HL-60 (cell line): ENCODE data around the gene SLCO4A1.

Source experiments
- DNase-seq, 2 experiments: peaks; one replicate each; pipeline ENCODE4 v3.0.0-alpha.2; 2010 to 2020; ENCODE audit warnings: low read depth in 1 of 2, low spot score in 1 of 2
- H3K27ac ChIP-seq: fragments of 250-450 bp; sonication (Bioruptor Pico); replicated peaks from 2 replicates; pipeline ENCODE4 v1.5.1; 2020; ENCODE audit warnings: mild to moderate bottlenecking, moderate library complexity
- H3K27me3 ChIP-seq: fragments of 250-450 bp; sonication (Bioruptor Pico); 2 replicates; pipeline ENCODE4 v1.5.1; 2021; ENCODE audit warnings: mild to moderate bottlenecking, moderate library complexity; ENCODE audit not compliant: insufficient read depth, poor library complexity, severe bottlenecking
- H3K4me3 ChIP-seq: replicated peaks from 2 replicates; pipeline ENCODE4 v1.5.1; 2011; ENCODE audit warnings: mild to moderate bottlenecking, control low read depth, low read length; ENCODE audit not compliant: insufficient read depth
- GABPA ChIP-seq: IDR thresholded peaks from 2 replicates; pipeline ENCODE4 v1.6.1; 2012; ENCODE audit warnings: low read depth
- POLR2AphosphoS5 ChIP-seq: IDR thresholded peaks from 2 replicates; pipeline ENCODE4 v1.6.1; 2012; ENCODE audit warnings: low read depth
- SPI1 ChIP-seq: IDR thresholded peaks from 2 replicates; pipeline ENCODE4 v1.6.1; 2012; ENCODE audit warnings: low read depth, mild to moderate bottlenecking, borderline replicate concordance
- TF ChIP-seq, protein P1 (sequence below): IDR thresholded peaks from one replicate; pipeline ENCODE4 v1.5.1; 2011; ENCODE audit warnings: low read length, control low read depth, inconsistent platforms; ENCODE audit not compliant: insufficient read depth
- TF ChIP-seq, protein P2 (sequence below): IDR thresholded peaks from 2 replicates; pipeline ENCODE4 v1.6.1; 2012; ENCODE audit warnings: low read depth; ENCODE audit not compliant: insufficient replicate concordance

The SLCO4A1 gene

DNA sequence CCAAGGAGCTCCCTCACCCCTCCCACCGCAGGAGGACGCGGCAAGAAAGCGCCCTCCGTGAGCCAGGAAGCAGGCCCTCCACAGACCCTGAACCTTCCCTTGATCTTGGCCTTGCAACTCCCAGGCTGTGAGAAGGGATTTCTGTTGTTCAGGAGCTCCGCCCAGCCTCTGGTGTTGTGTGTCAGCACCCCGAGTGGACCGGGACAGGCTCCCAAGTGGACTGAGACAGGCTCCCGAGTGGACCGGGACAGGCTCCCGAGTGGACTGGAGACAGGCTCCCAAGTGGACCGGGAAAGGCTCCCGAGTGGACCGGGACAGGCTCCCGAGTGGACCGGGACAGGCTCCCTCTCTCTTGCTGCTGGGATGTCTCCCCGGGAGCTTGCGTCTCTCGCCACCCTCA is 57.0 kb downstream of the SLCO4A1 start:
- no peak overlapping the region for H3K27ac ChIP-seq
- TF ChIP-seq, protein P1, sequence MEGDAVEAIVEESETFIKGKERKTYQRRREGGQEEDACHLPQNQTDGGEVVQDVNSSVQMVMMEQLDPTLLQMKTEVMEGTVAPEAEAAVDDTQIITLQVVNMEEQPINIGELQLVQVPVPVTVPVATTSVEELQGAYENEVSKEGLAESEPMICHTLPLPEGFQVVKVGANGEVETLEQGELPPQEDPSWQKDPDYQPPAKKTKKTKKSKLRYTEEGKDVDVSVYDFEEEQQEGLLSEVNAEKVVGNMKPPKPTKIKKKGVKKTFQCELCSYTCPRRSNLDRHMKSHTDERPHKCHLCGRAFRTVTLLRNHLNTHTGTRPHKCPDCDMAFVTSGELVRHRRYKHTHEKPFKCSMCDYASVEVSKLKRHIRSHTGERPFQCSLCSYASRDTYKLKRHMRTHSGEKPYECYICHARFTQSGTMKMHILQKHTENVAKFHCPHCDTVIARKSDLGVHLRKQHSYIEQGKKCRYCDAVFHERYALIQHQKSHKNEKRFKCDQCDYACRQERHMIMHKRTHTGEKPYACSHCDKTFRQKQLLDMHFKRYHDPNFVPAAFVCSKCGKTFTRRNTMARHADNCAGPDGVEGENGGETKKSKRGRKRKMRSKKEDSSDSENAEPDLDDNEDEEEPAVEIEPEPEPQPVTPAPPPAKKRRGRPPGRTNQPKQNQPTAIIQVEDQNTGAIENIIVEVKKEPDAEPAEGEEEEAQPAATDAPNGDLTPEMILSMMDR = no peak

DNA sequence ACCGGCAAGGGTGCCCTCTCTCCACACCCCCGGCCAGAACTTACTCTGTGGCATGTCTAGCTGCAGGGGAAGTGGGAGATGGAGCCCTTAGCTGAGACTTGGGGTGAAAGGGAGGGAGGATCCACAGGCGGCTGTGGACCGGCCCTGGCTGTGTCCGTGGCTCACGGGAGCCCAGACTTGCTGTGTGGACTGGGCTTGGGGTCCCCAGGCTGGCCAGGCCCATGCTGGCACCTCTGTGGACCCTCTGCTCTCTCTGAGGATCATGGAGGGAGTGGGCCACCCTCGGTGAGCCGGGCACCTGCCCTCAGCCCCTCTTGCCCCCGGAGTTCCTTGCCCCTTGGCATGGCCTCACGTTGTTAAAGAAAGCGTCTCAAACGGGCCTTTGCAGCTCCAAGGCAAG is 57.4 kb downstream of the SLCO4A1 start:
- H3K27ac ChIP-seq = no peak overlapping the region
- TF ChIP-seq, protein P2, sequence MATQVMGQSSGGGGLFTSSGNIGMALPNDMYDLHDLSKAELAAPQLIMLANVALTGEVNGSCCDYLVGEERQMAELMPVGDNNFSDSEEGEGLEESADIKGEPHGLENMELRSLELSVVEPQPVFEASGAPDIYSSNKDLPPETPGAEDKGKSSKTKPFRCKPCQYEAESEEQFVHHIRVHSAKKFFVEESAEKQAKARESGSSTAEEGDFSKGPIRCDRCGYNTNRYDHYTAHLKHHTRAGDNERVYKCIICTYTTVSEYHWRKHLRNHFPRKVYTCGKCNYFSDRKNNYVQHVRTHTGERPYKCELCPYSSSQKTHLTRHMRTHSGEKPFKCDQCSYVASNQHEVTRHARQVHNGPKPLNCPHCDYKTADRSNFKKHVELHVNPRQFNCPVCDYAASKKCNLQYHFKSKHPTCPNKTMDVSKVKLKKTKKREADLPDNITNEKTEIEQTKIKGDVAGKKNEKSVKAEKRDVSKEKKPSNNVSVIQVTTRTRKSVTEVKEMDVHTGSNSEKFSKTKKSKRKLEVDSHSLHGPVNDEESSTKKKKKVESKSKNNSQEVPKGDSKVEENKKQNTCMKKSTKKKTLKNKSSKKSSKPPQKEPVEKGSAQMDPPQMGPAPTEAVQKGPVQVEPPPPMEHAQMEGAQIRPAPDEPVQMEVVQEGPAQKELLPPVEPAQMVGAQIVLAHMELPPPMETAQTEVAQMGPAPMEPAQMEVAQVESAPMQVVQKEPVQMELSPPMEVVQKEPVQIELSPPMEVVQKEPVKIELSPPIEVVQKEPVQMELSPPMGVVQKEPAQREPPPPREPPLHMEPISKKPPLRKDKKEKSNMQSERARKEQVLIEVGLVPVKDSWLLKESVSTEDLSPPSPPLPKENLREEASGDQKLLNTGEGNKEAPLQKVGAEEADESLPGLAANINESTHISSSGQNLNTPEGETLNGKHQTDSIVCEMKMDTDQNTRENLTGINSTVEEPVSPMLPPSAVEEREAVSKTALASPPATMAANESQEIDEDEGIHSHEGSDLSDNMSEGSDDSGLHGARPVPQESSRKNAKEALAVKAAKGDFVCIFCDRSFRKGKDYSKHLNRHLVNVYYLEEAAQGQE = no peak
- no peak for TF ChIP-seq GABPA
- no peaks in the 10 kb centered on the region for H3K27me3 ChIP-seq
- no peak overlapping the region for H3K4me3 ChIP-seq
- DNase-seq = no peak

More for the DNA sequence above, 57.0 kb downstream of the SLCO4A1 start:
- no peak overlapping the region for H3K4me3 ChIP-seq
- no peaks in the 10 kb centered on the region for H3K27me3 ChIP-seq
- no peak for DNase-seq

DNA sequence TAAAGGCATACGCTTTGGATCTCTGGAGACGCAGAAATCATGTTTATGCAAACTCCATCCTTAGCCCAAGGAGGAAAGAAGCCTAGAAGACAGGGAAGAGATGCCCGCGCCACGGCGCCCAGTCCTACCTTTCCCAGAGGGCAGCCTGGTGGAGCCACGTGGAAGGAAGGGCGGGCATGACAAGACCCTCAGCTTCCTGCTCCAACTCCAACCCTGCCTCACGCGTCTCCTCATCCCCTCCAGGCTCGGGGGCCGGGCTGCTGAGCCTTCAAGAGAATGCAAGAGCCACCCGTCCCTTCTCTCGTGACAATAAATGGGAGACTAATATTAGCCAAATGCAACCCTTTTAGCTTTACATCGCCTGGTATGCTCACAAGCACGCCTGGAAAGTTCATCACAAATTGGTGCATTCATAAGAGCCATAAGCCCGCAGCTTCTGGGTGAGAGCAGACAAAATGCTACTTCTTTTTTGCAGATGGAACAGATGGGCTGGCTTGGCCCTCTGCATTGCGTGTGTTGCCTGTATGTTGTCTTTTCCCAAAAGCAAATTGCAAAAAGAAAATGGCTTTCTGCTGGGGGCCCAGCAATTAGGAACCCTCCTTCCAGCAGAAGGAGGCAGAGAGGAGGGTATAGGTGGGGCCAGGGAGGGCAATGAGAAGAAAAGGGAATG is 58.1 kb downstream of the SLCO4A1 start:
- TF ChIP-seq POLR2AphosphoS5 (no peak), GABPA (no peak), SPI1 (no peak)
- TF ChIP-seq, protein P1 = no peak
- TF ChIP-seq, protein P2 = no peak
- no peak overlapping the region for H3K4me3 ChIP-seq
- no peak overlapping the region for H3K27ac ChIP-seq
- no peaks in the 10 kb centered on the region for H3K27me3 ChIP-seq
- no peak for DNase-seq

DNA sequence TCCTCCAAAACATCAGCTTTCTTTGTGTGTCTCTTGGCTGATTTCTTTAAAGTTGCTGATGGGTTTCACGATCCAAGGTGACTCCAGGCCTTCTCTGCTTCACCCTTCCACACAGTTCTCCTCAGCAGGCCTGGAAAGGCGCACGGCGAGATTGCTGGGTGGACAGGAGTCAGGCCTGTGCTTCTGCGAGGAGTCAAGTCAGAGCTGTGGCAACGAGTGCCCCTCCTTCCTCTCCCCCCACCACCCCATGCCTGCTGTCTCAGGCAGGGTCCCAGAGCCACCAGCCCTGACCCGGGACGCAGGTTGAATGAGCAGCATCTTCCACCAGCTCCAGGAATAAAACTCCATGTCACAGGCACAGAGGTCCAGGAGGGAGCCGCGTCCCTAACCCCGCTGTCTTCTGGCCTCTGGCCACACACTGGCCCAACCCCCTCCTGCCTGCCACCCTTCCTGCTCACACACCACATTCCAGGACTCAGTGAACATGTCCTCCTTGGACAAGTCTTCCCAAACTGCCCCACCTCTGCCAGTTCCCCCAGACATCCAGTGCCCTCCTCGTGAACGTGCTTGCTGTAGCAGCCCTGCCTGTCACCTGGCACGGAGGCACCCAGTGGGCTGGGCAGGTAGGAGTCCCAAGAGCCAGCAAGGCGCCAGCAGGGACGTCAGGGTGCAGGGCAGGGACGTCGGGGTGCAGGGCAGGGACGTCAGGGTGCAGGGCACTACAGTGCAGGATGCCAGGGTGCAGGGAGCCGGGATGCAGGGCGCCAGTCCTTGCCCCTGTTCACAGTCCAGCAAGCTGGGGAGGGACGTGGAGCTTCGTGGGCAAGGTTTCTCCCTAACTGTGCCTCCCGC is 59.1 kb downstream of the SLCO4A1 start:
- Histone ChIP-seq H3K27me3 (no peaks in the 10 kb centered on the region), H3K4me3 (no peak overlapping the region), H3K27ac (no peak overlapping the region)
- DNase-seq = no peak
- TF ChIP-seq SPI1 (no peak), GABPA (no peak), POLR2AphosphoS5 (no peak)
- TF ChIP-seq, protein P1 = no peak
- TF ChIP-seq, protein P2 = no peak
